OCI-LY7 (cell line): ENCODE results near the gene MGAT4D.

ENCODE experiments used
- CTCF ChIP-seq: fragments of 200-600 bp; sonication (generic); conservative IDR thresholded peaks from 2 replicates; pipeline ENCODE4 v1.5.1; 2014; ENCODE audit warnings: mild to moderate bottlenecking, antibody characterized with exemption, low read length, moderate library complexity, mixed read lengths
- EZH2phosphoT487 ChIP-seq: fragments of 200-600 bp; sonication (generic); IDR thresholded peaks from 2 replicates; pipeline ENCODE4 v1.6.1; 2018; ENCODE audit warnings: low read depth, borderline replicate concordance, mild to moderate bottlenecking, mixed run types, antibody characterized with exemption, low read length, moderate library complexity, mixed read lengths

- TF ChIP-seq CTCF (no peak), EZH2phosphoT487 (no peak)
These were observed 31.3 kb upstream of the MGAT4D start for GRCh38 chr4:140529434-140529833.
